Transverse colon (tissue), 4 donors: ENCODE measurements around the gene SGIP1. TPM values are rescaled to one million over a fixed set of nuclear protein-coding genes. Genes with fewer than 3 reads are reported as not detected.
"Not testable (repeated sequence)": the region's sequence is repeated elsewhere in the genome, so short reads cannot be mapped to it uniquely, and the experiment has no call there.

Experiments
- DNase-seq: peaks from one replicate; pipeline ENCODE4 v3.0.0-alpha.2; 2019
- H3K27ac ChIP-seq, 4 donors: fragments of 200-600 bp; sonication (generic); 2 replicates each; pipeline ENCODE4 v1.5.1; 2016 to 2018; ENCODE audit warnings: inconsistent platforms in 4 of 4
- H3K27me3 ChIP-seq: fragments of 200-600 bp; sonication (generic); 2 replicates; pipeline ENCODE4 v1.5.1; 2017; ENCODE audit warnings: inconsistent platforms
- H3K36me3 ChIP-seq, 4 donors: fragments of 200-600 bp; sonication (generic); 2 replicates each; pipeline ENCODE4 v1.5.1; 2017 to 2019; ENCODE audit warnings: inconsistent platforms in 4 of 4
- H3K4me1 ChIP-seq, 4 donors: fragments of 200-600 bp; sonication (generic); 2 replicates each; pipeline ENCODE4 v1.5.1; 2017 to 2020; ENCODE audit warnings: inconsistent platforms in 4 of 4
- H3K4me3 ChIP-seq, 4 donors: fragments of 200-600 bp; sonication (generic); 1 replicate in 1 of 4; 2 replicates in 3 of 4; pipeline versions ENCODE4 v1.5.1 to v1.6.1; 2017 to 2019; ENCODE audit warnings: inconsistent platforms in 4 of 4
- H3K9me3 ChIP-seq, 2 donors: fragments of 200-600 bp; sonication (generic); 2 replicates each; pipeline ENCODE4 v1.5.1; 2017 to 2019; ENCODE audit warnings: inconsistent platforms in 2 of 2
- EP300 ChIP-seq: sonication (generic); formaldehyde crosslinking; IDR thresholded peaks from one replicate; pipeline ENCODE4 v1.6.1; 2017; ENCODE audit warnings: antibody characterized with exemption, low read depth
- POLR2A ChIP-seq: fragments of 450-650 bp; IDR thresholded peaks from one replicate; pipeline ENCODE4 v1.6.1; 2016; ENCODE audit warnings: antibody characterized with exemption, mild to moderate bottlenecking, moderate library complexity
- POLR2AphosphoS5 ChIP-seq, 3 donors: sonication (generic); formaldehyde crosslinking; IDR thresholded peaks; one replicate each; pipeline ENCODE4 v1.6.1; 2016; ENCODE audit warnings: antibody characterized with exemption in 3 of 3
- WGBS, 2 donors: methylation state at CpG; one replicate each; pipeline ENCODE4 v1.1.5; 2018; ENCODE audit warnings: low coverage in 1 of 2; 5-methylcytosine and 5-hydroxymethylcytosine counted together
- in situ Hi-C, 4 donors: fragments of 200-750 bp; cut with MboI; loops; one replicate each; pipeline versions ENCODE4 v1.15.0 to v1.15.1; 2017; ENCODE audit warnings: low sequenced_read_pairs in 3 of 4, low pct_ligation_motif_present in 1 of 4, low pct_unique_long_range_greater_than_20kb in 1 of 4
- intact Hi-C: fragments of 100-400 bp; cut with DNase I; formaldehyde crosslinking; loops from one replicate; pipeline ENCODE4 v1.15.1; 2023; ENCODE audit warnings: low total_unique reads
- small RNA-seq, 4 donors: library from RNA; depleted of rRNA; stranded (forward); fragments of <200 nt; gene quantifications; one replicate each; pipeline ENCODE3, GENCODE V24; 2016
- total RNA-seq, 4 donors: library from RNA; depleted of rRNA; stranded (reverse); fragments of >200 nt; gene quantifications; one replicate each; pipeline ENCODE4 v1.1.0, GENCODE V29; 2016
- TF ChIP-seq, protein P1 (sequence below), 5 experiments: fragments of 200-600 bp in 3 of 5; fragments of 450-650 bp in 2 of 5; sonication (generic) in 3 of 5; IDR thresholded peaks; 1 replicate in 2 of 5; 2 replicates in 3 of 5; pipeline ENCODE4 v1.5.1; 2016 to 2017; ENCODE audit warnings: antibody characterized with exemption in 5 of 5, inconsistent platforms in 3 of 5, mild to moderate bottlenecking in 2 of 5, moderate library complexity in 1 of 5

SGIP1 gene
- total RNA-seq, 4 donors from 2014 or later, result 1.4 to 1.8 TPM; not detected in 2

- intact Hi-C loops (no loop called here), in situ Hi-C loops (no loop called here)
- Histone ChIP-seq H3K4me3 (no peak overlapping the region), H3K36me3 (no peaks in the 10 kb centered on the region), H3K27ac (no peak overlapping the region), H3K9me3 (no peaks in the 10 kb centered on the region), H3K4me1 (no peaks in the 10 kb centered on the region), H3K27me3 (no peaks in the 10 kb centered on the region)
- no peak for DNase-seq
- no peak for TF ChIP-seq POLR2A
- TF ChIP-seq EP300, result no peak
- TF ChIP-seq, protein P1, sequence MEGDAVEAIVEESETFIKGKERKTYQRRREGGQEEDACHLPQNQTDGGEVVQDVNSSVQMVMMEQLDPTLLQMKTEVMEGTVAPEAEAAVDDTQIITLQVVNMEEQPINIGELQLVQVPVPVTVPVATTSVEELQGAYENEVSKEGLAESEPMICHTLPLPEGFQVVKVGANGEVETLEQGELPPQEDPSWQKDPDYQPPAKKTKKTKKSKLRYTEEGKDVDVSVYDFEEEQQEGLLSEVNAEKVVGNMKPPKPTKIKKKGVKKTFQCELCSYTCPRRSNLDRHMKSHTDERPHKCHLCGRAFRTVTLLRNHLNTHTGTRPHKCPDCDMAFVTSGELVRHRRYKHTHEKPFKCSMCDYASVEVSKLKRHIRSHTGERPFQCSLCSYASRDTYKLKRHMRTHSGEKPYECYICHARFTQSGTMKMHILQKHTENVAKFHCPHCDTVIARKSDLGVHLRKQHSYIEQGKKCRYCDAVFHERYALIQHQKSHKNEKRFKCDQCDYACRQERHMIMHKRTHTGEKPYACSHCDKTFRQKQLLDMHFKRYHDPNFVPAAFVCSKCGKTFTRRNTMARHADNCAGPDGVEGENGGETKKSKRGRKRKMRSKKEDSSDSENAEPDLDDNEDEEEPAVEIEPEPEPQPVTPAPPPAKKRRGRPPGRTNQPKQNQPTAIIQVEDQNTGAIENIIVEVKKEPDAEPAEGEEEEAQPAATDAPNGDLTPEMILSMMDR (IDR thresholded peaks at IDR 0.05), result no peak
- no peak for TF ChIP-seq POLR2AphosphoS5 (IDR thresholded peaks at IDR 0.05)
- WGBS, 2 donors, result 35 to 58% methylated on average over 6 of the region's 6 CpGs
These were observed 254.4 kb downstream of the SGIP1 start for GRCh38 chr1:66788231-66788939.

DNA sequence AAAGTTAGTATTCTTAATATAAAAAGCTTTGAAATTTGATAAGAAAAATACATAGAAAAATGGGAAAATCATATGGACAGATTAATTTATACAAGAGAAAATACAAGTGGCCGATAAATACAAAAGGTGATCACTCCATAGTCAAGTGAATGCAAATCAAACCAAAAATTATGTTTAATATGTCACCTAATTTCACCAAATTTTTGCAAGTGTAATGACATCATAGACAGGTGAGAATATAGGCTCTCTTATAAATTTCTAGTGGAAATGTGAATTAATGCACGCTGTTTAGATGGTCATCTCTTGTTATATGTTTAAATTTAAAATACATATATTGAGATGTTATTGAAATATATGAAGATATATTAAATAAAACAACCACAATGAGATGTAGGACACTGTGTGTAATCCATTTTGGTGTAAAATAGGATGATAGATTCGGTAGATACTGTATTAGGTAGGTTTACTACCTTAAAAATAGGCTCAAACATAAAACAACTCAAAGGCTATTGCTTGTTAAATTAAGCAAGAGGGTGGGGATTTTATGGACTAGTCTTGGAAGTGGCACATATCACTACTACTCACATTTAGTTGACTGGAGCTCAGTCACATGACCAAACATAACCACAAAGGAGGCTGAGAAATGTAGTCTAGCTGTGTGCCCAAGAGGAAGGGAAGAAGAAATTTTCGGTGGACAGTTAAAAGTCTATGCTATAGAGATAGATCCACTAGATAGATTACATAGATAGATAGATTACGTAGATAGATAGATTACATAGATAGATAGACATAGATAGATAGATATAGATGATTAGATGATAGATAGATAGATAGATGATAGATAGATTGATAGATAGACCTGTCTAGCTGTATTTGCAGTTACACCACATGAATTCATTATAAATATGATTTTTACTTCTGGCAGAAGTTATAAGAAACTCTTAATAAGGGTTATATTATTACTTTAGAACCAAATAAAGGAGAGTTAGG is 258.0 kb downstream of the SGIP1 start:
- intact Hi-C loops, result no loop called here
- no peak for TF ChIP-seq POLR2AphosphoS5 (IDR thresholded peaks at IDR 0.05)
- TF ChIP-seq, protein P1 (IDR thresholded peaks at IDR 0.05), result no peak
- no peak for TF ChIP-seq POLR2A
- TF ChIP-seq EP300, result no peak
- WGBS, 2 donors, result 78 to 88% methylated on average over 5 of the region's 5 CpGs
- Histone ChIP-seq H3K36me3 (no peaks in the 10 kb centered on the region), H3K9me3 (no peaks in the 10 kb centered on the region), H3K27ac (no peak overlapping the region), H3K4me3 (no peak overlapping the region), H3K27me3 (no peaks in the 10 kb centered on the region), H3K4me1 (no peaks in the 10 kb centered on the region)
- no peak for DNase-seq
- in situ Hi-C loops, result no loop called here

DNA sequence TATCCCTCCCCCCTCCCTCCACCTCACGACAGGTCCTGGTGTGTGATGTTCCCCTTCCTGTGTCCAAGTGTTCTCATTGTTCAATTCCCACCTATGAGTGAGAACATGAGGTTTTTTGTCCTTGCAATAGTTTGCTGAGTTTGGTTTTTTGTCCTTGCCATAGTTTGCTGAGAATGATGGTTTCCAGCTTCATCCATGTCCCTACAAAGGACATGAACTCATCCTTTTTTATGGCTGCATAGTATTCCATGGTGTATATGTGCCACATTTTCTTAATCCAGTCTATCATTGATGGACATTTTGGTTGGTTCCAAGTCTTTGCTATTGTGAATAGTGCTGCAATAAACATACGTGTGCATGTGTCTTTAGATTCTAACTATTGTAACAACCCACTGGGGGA is 261.9 kb downstream of the SGIP1 start:
- H3K27me3 ChIP-seq, result not testable (repeated sequence)
- WGBS, 2 donors, result 93 to 100% methylated on average over 1 to 2 of the region's 2 CpGs

More for the DNA sequence above, 261.9 kb downstream of the SGIP1 start:
- H3K9me3 ChIP-seq, H3K4me1 ChIP-seq, H3K36me3 ChIP-seq, DNase-seq, H3K27ac ChIP-seq, intact Hi-C loops, in situ Hi-C loops, H3K4me3 ChIP-seq: not testable (repeated sequence)

Small RNA genes lying within 50 kb of the gene (small RNA-seq; reads per million reads assigned to genes)
- 0 to 0.18 (median 0) reads per million in 4 donors for gene MIR3117

Other genes with a start within 250 kb of the SGIP1 start
- under 1 TPM in 2 of 4 donors, not detected in 2; 0.48 to 0.96 TPM for gene DYNLT5, start 218.3 kb downstream of the SGIP1 start, total RNA-seq